A673 (cell line): ENCODE results near the gene TSPAN5. TPM values are rescaled to one million over a fixed set of nuclear protein-coding genes. Genes with fewer than 3 reads are reported as not detected.

Experiments used
- BruUV-seq: library from RNA; stranded (reverse); fragments of 400-500 nt; replicated peaks from 2 replicates; lab custom pipeline; 2021; lab: Mats Ljungman, UMichigan
- CTCF ChIA-PET: fragments of 300-600 bp; sonication (Branson Sonifier 250); formaldehyde crosslinking; loops from one replicate; lab custom pipeline; 2022; ENCODE audit warnings: antibody characterized with exemption; lab: Charles Lee
- POLR2A ChIA-PET: fragments of 300-600 bp; sonication (Branson Sonifier 250); formaldehyde crosslinking; loops from one replicate; lab custom pipeline; 2022; ENCODE audit warnings: antibody characterized with exemption; ENCODE audit not compliant: low non-redundant PET; lab: Charles Lee
- DNase-seq: peaks from one replicate; pipeline ENCODE4 v3.0.0-alpha.2; 2015; ENCODE audit warnings: low spot score
- H3K27ac ChIP-seq: fragments of 200-600 bp; sonication (generic); 2 replicates; pipeline ENCODE4 v1.5.1; 2016; ENCODE audit warnings: mixed run types, low read depth, mild to moderate bottlenecking, mixed read lengths, antibody characterized with exemption, low read length; ENCODE audit not compliant: poor library complexity, severe bottlenecking
- H3K27me3 ChIP-seq: fragments of 200-600 bp; sonication (generic); replicated peaks from 2 replicates; pipeline ENCODE4 v1.6.1; 2017; ENCODE audit warnings: mixed run types, low read depth, mild to moderate bottlenecking, mixed read lengths, antibody characterized with exemption, low read length; ENCODE audit not compliant: insufficient read depth, poor library complexity
- H3K36me3 ChIP-seq: fragments of 200-600 bp; sonication (generic); 2 replicates; pipeline ENCODE4 v1.6.1; 2016; ENCODE audit warnings: mixed run types, mild to moderate bottlenecking, mixed read lengths, antibody characterized with exemption, low read length; ENCODE audit not compliant: insufficient read depth, poor library complexity, severe bottlenecking
- H3K4me1 ChIP-seq: fragments of 200-600 bp; sonication (generic); 2 replicates; pipeline ENCODE4 v1.6.1; 2017; ENCODE audit warnings: mixed run types, mild to moderate bottlenecking, mixed read lengths, antibody characterized with exemption, low read length; ENCODE audit not compliant: insufficient read depth, poor library complexity, severe bottlenecking
- H3K4me3 ChIP-seq: fragments of 200-600 bp; sonication (generic); 2 replicates; pipeline ENCODE4 v1.5.1; 2016; ENCODE audit warnings: low read depth, mixed run types, mild to moderate bottlenecking, mixed read lengths, low read length; ENCODE audit not compliant: poor library complexity, severe bottlenecking
- H3K9me3 ChIP-seq: fragments of 200-600 bp; sonication (generic); 2 replicates; pipeline ENCODE4 v1.6.1; 2016; ENCODE audit warnings: mixed run types, low read depth, mild to moderate bottlenecking, mixed read lengths, antibody characterized with exemption, low read length; ENCODE audit not compliant: poor library complexity, severe bottlenecking
- CTCF ChIP-seq: fragments of 300-800, 200-600 bp; sonication (generic); conservative IDR thresholded peaks from 2 replicates; pipeline ENCODE4 v1.5.1; 2017; ENCODE audit warnings: low read depth, mild to moderate bottlenecking, antibody characterized with exemption, low read length, moderate library complexity, mixed read lengths
- EZH2 ChIP-seq: fragments of 200-600 bp; sonication (generic); IDR thresholded peaks from 2 replicates; pipeline ENCODE4 v1.6.1; 2017; ENCODE audit warnings: borderline replicate concordance, low read depth, mild to moderate bottlenecking, mixed read lengths, antibody characterized with exemption, low read length; ENCODE audit not compliant: poor library complexity, severe bottlenecking
- intact Hi-C: fragments of 100-400 bp; cut with micrococcal nuclease; formaldehyde crosslinking; loops from one replicate; pipeline ENCODE4 v1.10.0; 2022; ENCODE audit not compliant: unreplicated experiment
- total RNA-seq: library from RNA; stranded (reverse); gene quantifications from 2 replicates; pipeline ENCODE4 v1.2.3, GENCODE V29; 2021

TSPAN5 gene
- total RNA-seq, 1 experiment from 2014 or later = 15.2 TPM

GRCh38 chr4:98656443-98656842, 2.0 kb downstream of the TSPAN5 start:
- intact Hi-C loops = loop anchor here (5.0 kb wide), 3 partner anchors 171 to 271 kb away; partner anchors contain the start of gene EIF4E
- CTCF ChIA-PET = no interaction called here
- no TSS peak for BruUV-seq
- H3K4me3 ChIP-seq = peak overlapping the region; percentile 67
- no peak overlapping the region for H3K27ac ChIP-seq
- H3K27me3 ChIP-seq = no peaks in the 10 kb centered on the region
- DNase-seq = no peak
- POLR2A ChIA-PET = no interaction called here
- no peaks in the 10 kb centered on the region for H3K9me3 ChIP-seq
- TF ChIP-seq EZH2 (no peak), CTCF (no peak)
- no peaks in the 10 kb centered on the region for H3K4me1 ChIP-seq
- H3K36me3 ChIP-seq = no peaks in the 10 kb centered on the region

- ChIA-PET CTCF (no interaction called here), POLR2A (no interaction called here)
- H3K27me3 ChIP-seq = no peaks in the 10 kb centered on the region
- no TSS peak for BruUV-seq
- no peak for DNase-seq
- TF ChIP-seq CTCF (no peak), EZH2 (no peak)
- no peak overlapping the region for H3K4me3 ChIP-seq
- H3K36me3 ChIP-seq = no peaks in the 10 kb centered on the region
- H3K4me1 ChIP-seq = no peaks in the 10 kb centered on the region
- intact Hi-C loops = no loop called here
- H3K9me3 ChIP-seq = peaks cover 8% of the 10 kb centered on the region
- H3K27ac ChIP-seq = no peak overlapping the region
These were observed 4.2 kb downstream of the TSPAN5 start for GRCh38 chr4:98653890-98654867.

- Histone ChIP-seq H3K4me1 (no peaks in the 10 kb centered on the region), H3K27me3 (no peaks in the 10 kb centered on the region), H3K27ac (no peak overlapping the region), H3K4me3 (no peak overlapping the region), H3K9me3 (peaks cover 8% of the 10 kb centered on the region), H3K36me3 (no peaks in the 10 kb centered on the region)
- BruUV-seq = no TSS peak
- intact Hi-C loops = no loop called here
- POLR2A ChIA-PET = no interaction called here
- DNase-seq = no peak
- TF ChIP-seq CTCF (no peak), EZH2 (no peak)
- CTCF ChIA-PET = no interaction called here
These were observed 5.4 kb downstream of the TSPAN5 start for GRCh38 chr4:98652996-98653395.
